GM12892 (cell line): ENCODE measurements around the gene CBLN2. TPM values are rescaled to one million over a fixed set of nuclear protein-coding genes. Genes with fewer than 3 reads are reported as not detected.

Source experiments
- DNase-seq: peaks from one replicate; pipeline ENCODE4 v3.0.0; 2011; ENCODE audit not compliant: insufficient read length
- FAIRE-seq: peaks from 2 replicates; lab custom pipeline; 2011; peaks lifted over from hg19 to GRCh38; lab: Jason Lieb, UNC
- POLR2A ChIP-seq: IDR thresholded peaks from 2 replicates; pipeline ENCODE4 v1.6.1; 2011; ENCODE audit warnings: low read depth, low read length, control low read depth
- POLR2AphosphoS5 ChIP-seq: IDR thresholded peaks from 2 replicates; pipeline ENCODE4 v1.6.1; 2011; ENCODE audit warnings: low read depth, low read length, control low read depth
- TAF1 ChIP-seq: IDR thresholded peaks from 2 replicates; pipeline ENCODE4 v1.6.1; 2011; ENCODE audit warnings: low read depth, mild to moderate bottlenecking, control low read depth, low read length, borderline replicate concordance
- polyA plus RNA-seq: library from polyadenylated mRNA; unstranded; fragments of >200 nt; gene quantifications from one replicate; pipeline ENCODE4 v1.2.1, GENCODE V29; 2012; ENCODE audit warnings: missing spikeins, inconsistent platforms; ENCODE audit not compliant: missing spikeins

CBLN2 gene
- 0.83 TPM for polyA plus RNA-seq

- FAIRE-seq (no peak), DNase-seq (peak; percentile 68)
- no peak for TF ChIP-seq POLR2A
- TF ChIP-seq TAF1, result no peak
- no peak for TF ChIP-seq POLR2AphosphoS5
Measured at GRCh38 chr18:72544092-72544886, at the start of gene CBLN2. CBLN2 (minus strand) TSS chr18:72544342; CDS start chr18:72542160, 2,182 bp downstream.

DNA sequence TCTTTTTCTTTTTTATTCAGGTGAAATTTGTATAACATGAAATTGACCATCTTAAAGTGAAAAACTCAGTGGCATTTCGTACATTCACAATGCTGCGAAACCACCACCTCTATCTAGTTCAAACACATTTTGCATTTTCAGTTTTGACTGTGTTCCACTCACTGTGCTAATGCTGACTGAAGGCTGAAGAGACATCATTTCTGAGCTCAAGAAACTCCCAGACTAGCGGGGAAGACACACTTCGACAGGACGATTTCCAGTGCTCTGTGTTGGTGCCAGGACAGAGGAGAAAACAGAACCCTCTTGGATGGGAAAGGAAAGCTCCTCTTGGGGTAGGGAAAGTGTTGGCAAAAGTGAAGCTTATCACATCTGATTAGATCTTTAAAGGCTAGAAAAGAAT, 44.2 kb upstream of the CBLN2 start:
- TF ChIP-seq TAF1, result no peak
- TF ChIP-seq POLR2AphosphoS5, result no peak
- no peak for TF ChIP-seq POLR2A
- FAIRE-seq (no peak), DNase-seq (no peak)

GRCh38 chr18:72584787-72585186, 40.6 kb upstream of the CBLN2 start:
- no peak for DNase-seq
- TF ChIP-seq POLR2AphosphoS5, result no peak
- no peak for TF ChIP-seq TAF1
- no peak for FAIRE-seq

GRCh38 chr18:72581976-72582375, 37.8 kb upstream of the CBLN2 start:
- no peak for TF ChIP-seq TAF1
- TF ChIP-seq POLR2A, result no peak
- TF ChIP-seq POLR2AphosphoS5, result no peak
- no peak for FAIRE-seq
- DNase-seq, result no peak

- FAIRE-seq, result no peak
- TF ChIP-seq POLR2AphosphoS5 (no peak), TAF1 (no peak), POLR2A (no peak)
- DNase-seq, result no peak
Measured at GRCh38 chr18:72572896-72573295, 28.8 kb upstream of the CBLN2 start.

DNA sequence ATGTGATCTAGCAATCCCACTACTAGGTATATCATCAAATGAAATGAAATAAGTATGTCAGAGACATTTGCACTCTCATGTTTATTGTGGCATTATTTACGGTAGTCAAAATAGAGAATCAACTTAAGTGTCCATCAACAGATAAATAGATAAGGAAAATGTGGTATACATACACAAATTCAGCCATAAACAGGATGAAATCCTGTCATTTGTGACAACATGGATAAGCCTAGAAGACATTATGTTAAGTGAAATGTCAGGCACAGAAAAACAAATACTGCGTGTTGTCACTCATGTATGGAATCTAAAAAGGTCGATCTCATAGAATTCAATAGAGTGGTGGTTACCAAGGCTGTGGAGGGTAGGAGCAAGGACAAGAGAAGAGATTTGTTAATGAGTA, 22.1 kb upstream of the CBLN2 start:
- no peak for DNase-seq
- no peak for FAIRE-seq
- TF ChIP-seq POLR2AphosphoS5 (no peak), POLR2A (no peak), TAF1 (no peak)

DNA sequence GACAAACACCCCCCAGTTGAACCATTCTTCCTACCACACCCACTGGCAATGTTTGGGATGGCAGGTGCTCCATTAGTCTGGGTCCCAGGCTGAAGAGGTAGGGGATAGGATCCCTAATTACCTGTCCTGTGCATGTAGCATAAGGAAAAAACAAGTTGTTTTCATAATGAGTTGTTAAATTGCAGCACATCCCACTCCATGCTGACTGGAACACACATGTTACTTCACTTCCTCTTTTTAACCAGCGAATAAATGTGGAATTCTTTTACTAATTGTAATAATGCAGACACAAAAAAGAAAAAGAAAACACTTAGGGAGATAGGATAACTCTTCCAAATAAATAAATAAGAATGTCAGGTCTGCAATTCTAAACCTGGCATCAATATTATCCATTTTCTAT, 11.8 kb upstream of the CBLN2 start:
- no peak for TF ChIP-seq POLR2A
- no peak for TF ChIP-seq TAF1
- TF ChIP-seq POLR2AphosphoS5, result no peak
- FAIRE-seq, result no peak
- no peak for DNase-seq

DNA sequence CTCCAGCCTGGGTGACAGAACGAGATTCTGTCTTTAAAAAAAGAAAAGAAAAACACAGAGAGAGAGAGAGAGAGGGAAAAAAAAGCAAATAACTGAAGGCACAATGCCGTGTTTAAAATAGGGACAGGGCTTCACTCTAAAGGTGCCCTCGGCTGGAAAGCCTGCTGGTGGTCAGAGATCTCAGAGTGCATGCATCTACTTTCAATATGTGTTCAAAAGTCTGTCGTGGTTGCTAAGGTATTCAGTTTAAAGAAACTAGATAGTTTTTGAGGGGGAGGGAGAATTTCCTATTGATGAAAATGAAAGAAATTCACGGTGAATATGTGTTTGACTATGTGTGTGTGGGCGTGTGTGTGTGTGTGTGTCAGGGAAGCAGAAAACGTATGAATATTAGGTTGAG, 11.0 kb upstream of the CBLN2 start:
- DNase-seq (no peak), FAIRE-seq (no peak)
- TF ChIP-seq POLR2A (no peak), POLR2AphosphoS5 (no peak)

DNA sequence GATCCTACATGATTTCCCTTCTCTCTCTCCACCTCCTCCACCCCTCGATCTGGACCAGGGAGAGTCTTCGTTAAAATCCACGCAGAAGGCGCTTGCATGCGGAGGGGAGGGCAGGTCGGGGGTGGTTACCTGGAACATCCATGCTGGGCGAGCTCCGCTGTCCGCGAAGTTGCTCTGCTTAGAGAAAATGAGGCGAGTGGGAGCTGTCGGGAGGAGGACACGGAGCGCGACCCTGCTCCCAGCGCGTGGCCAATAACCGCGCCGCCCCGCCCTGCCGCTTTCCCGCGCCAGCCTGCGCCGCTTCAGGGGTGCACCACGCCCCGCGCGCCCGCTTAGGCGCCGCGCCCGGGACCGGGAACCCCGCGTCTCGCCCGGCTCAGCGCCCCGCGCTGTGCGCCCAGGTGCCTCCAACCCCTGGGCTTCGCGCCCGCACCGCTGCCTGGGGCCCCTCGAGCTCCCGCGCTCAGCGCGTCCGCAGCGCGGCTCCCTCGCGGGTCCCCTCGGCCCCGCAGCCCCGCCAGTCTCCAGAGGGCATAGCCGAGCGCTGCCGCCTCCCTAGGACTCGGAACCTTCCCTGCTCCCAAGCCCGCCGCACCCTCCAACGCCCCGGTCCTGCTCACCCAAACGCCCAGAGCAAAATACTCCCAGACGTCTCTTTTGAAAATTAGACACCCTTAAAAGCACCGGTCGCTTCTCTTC, 636 bp downstream of the CBLN2 start:
- TF ChIP-seq POLR2A (no peak), POLR2AphosphoS5 (no peak), TAF1 (no peak)
- peak; percentile 10 for DNase-seq

DNA sequence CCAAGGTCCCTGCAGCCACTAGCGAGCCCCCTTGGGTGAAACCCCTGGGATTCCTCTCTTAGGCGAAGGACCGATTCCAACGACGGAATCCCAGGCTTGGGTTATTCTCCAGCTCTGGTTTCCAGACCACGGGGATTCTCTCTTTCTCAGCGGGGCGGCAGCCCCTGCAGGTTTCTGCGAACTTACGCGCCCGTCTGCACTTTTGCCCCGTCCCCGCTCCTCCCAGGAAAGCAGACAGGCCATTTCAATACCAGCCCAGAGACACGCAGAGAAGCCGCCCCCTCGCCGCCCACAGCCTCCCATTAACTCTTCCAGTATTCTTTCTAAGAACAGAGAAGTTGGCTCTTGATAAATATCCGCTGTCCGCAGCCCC, 1.2 kb downstream of the CBLN2 start:
- FAIRE-seq, result no peak
- TF ChIP-seq TAF1, result no peak
- TF ChIP-seq POLR2AphosphoS5, result no peak
- no peak for TF ChIP-seq POLR2A
- DNase-seq, result no peak

More for the DNA sequence above, 636 bp downstream of the CBLN2 start:
- no peak for FAIRE-seq

- FAIRE-seq, result no peak
- peak; percentile 9 for DNase-seq
- TF ChIP-seq POLR2AphosphoS5, result no peak
- TF ChIP-seq TAF1, result no peak
- no peak for TF ChIP-seq POLR2A
Measured at GRCh38 chr18:72542342-72542741, 1.8 kb downstream of the CBLN2 start.
